GM19099 (cell line): ENCODE data around the gene ADAM10.

Experiments used
- POLR2A ChIP-seq: IDR thresholded peaks from 3 replicates; pipeline ENCODE4 v1.6.1; 2011; ENCODE audit warnings: low read depth; ENCODE audit not compliant: insufficient read length; ENCODE audit errors: extremely low read depth

Gene ADAM10

DNA sequence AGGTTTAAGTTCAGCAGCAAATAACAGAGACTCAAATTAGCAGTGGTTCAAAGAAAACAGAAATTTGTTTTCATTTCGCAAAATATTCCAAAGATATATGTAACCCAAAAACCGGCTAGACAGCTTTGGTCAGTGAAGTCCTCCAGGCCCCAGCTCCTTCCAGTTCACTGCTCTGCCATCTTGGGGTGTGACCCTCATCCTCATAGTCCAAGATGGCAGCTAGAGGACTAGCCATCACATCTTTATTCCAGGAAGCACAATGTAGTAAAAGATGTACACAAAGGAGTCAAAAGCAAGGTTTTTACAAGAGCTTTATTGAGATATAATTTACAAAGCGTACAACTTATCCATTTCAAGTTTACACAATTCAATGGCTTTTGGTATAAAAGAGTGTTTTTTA, 210.6 kb downstream of the ADAM10 start:
- no peak for TF ChIP-seq POLR2A
